Measurements from ENCODE around the gene CADM1.

GRCh38 chr11:115221461-115222069 lies 282.6 kb downstream of the CADM1 start:
- no peak for TF ChIP-seq CTCF (conservative IDR thresholded peaks at IDR 0.05 in 1 of 2, IDR thresholded peaks at IDR 0.05 in 1 of 2; ENCODE audit: low read depth in 1 of 2, low read length in 2 of 2)
- no peak for TF ChIP-seq EZH2 (IDR thresholded peaks at IDR 0.05; ENCODE audit: low read length, missing control alignments)
